Colonic mucosa (tissue), 4 donors: Measurements from ENCODE around the gene CLDND2. TPM values are rescaled to one million over a fixed set of nuclear protein-coding genes. Genes with fewer than 3 reads are reported as not detected.

Experiments used
- DNase-seq: peaks from one replicate; pipeline ENCODE4 v3.0.0-alpha.2; 2020
- H3K27ac ChIP-seq: fragments of 200-600 bp; one replicate; pipeline ENCODE4 v1.8.0; 2021
- H3K27me3 ChIP-seq: fragments of 200-600 bp; one replicate; pipeline ENCODE4 v1.8.0; 2021
- H3K36me3 ChIP-seq: fragments of 200-600 bp; one replicate; pipeline ENCODE4 v1.8.0; 2021
- H3K4me1 ChIP-seq: fragments of 200-600 bp; one replicate; pipeline ENCODE4 v1.8.0; 2021; ENCODE audit warnings: mild to moderate bottlenecking
- H3K4me3 ChIP-seq: fragments of 200-600 bp; one replicate; pipeline ENCODE4 v1.8.0; 2021
- H3K9ac ChIP-seq, 2 donors: one replicate each; pipeline ENCODE4 v1.7.0; 2013; ENCODE audit warnings: control low read depth in 2 of 2, low read depth in 2 of 2, low read length in 2 of 2
- H3K9me3 ChIP-seq: fragments of 200-600 bp; one replicate; pipeline ENCODE4 v1.8.0; 2021
- intact Hi-C: fragments of 100-400 bp; cut with DNase I; formaldehyde crosslinking; loops from one replicate; pipeline ENCODE4 v1.14.1; 2022
- total RNA-seq, 2 donors: library from RNA; stranded (reverse); fragmentation: NEBNext Ultra II Directional in 1 of 2; extraction: Animal tissue kit (Norgen Biotek cat#: 25700) in 1 of 2; gene quantifications; one replicate each; pipeline ENCODE4 v1.2.1, GENCODE V29; 2021
- TF ChIP-seq, protein P1 (sequence below): fragments of 200-600 bp; IDR thresholded peaks from one replicate; pipeline ENCODE4 v1.8.0; 2022; ENCODE audit warnings: antibody characterized with exemption, mild to moderate bottlenecking
- donor health status: healthy.
- donor health status: DM: no; HTN: no; CAD: no.
- donor health status: DM: no; HTN: no; CAD: no.

CLDND2 gene
- total RNA-seq, 2 donors from 2014 or later: 2.9 TPM; not detected in 1

DNA sequence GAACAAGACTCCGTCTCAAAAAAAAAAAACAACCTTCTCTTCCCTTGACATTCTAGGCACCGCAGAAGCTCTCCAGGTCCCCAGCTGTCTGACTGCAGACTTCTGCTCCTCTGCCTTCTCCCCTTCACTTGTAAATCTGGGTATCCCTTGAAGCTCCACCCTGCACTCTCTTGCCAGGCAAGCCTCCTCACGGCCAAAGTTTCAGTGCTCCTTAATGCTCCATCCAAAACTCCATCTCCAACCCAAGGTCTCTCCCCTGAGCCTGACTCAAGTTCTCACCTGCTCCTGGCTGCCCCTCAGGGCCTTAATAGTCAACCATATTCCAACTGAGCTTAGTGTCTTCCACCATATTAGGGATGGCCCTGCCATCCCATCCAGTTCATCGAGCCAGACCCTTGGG lies 1.4 kb upstream of the CLDND2 start:
- H3K4me1 ChIP-seq: peaks cover 8% of the 10 kb centered on the region
- no peak overlapping the region for H3K9ac ChIP-seq
- H3K9me3 ChIP-seq: no peaks in the 10 kb centered on the region
- H3K4me3 ChIP-seq: no peak overlapping the region
- DNase-seq: no peak
- H3K27me3 ChIP-seq: no peaks in the 10 kb centered on the region
- H3K27ac ChIP-seq: no peak overlapping the region
- no peaks in the 10 kb centered on the region for H3K36me3 ChIP-seq
- TF ChIP-seq, protein P1, sequence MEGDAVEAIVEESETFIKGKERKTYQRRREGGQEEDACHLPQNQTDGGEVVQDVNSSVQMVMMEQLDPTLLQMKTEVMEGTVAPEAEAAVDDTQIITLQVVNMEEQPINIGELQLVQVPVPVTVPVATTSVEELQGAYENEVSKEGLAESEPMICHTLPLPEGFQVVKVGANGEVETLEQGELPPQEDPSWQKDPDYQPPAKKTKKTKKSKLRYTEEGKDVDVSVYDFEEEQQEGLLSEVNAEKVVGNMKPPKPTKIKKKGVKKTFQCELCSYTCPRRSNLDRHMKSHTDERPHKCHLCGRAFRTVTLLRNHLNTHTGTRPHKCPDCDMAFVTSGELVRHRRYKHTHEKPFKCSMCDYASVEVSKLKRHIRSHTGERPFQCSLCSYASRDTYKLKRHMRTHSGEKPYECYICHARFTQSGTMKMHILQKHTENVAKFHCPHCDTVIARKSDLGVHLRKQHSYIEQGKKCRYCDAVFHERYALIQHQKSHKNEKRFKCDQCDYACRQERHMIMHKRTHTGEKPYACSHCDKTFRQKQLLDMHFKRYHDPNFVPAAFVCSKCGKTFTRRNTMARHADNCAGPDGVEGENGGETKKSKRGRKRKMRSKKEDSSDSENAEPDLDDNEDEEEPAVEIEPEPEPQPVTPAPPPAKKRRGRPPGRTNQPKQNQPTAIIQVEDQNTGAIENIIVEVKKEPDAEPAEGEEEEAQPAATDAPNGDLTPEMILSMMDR: no peak
- intact Hi-C loops: no loop called here

DNA sequence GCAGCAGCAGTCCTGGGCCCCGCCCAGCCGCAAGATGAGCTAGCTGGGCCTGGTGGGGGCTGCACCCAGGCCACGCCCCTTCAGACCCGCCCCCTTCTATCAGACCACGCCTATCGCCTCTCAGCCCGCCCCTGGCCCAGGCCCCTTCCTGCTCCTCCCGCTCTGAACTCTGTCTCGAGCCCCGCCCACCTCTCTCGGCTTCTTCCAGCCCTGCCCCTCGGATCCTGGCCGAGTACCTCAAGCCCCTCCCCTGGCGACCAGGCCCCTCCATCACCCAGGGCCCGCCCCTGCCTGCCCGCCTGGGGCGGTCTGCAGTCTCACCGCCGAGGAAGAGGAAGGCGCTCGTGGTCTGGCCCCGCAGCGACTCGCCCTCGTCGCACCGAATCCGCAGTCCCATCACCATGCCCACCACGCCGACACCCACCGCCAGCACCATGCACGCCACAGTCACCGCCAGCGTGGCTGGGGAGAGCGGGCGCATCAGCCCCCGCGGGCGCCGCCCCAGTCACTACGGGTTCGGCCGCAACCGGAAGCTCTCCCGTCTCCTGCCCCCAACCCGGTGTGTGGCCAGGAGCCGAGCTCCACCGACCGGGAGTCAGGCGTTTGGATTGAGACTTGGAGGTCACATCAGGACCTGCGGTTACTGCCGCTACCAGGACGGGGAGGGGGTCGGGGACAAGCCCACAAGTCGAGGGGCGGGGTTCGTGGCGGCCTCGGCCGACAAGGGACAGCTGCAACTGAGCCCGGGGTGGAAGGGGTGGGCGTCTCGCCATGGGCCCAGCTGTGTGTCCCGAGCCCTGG lies 1.0 kb downstream of the CLDND2 start:
- H3K9ac ChIP-seq: peak overlapping the region; percentile 82 to 100
- intact Hi-C loops: loop anchor here (2.0 kb wide), 1 partner anchor 27 kb away; no protein-coding TSS in a partner anchor
- peak; percentile 100 for DNase-seq
- H3K36me3 ChIP-seq: no peaks in the 10 kb centered on the region
- H3K4me3 ChIP-seq: peak overlapping the region; percentile 76
- TF ChIP-seq, protein P1: no peak
- H3K27me3 ChIP-seq: no peaks in the 10 kb centered on the region
- H3K27ac ChIP-seq: peak overlapping the region; percentile 91
- peaks cover 10% of the 10 kb centered on the region for H3K4me1 ChIP-seq
- H3K9me3 ChIP-seq: no peaks in the 10 kb centered on the region

DNA sequence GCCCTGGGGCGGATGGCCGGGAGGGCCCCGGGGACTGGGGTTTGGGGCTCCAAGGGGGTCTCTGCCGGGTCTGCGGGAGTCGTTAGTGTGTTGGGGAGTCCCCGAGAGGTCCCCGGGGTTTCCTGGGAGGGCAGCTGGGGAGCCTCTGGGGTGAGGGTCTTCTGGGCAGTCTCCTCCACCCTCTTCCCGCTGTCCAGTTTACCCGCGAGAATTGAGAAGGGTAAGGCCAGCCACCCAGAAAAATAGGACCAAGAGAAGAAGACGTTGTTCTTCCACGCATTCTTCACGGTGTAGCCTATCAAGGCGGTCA lies 1.6 kb downstream of the CLDND2 start:
- H3K27ac ChIP-seq: peak overlapping the region; percentile 91
- peak overlapping the region; percentile 94 to 100 for H3K9ac ChIP-seq
- H3K4me3 ChIP-seq: peak overlapping the region; percentile 76
- intact Hi-C loops: no loop called here
- no peaks in the 10 kb centered on the region for H3K27me3 ChIP-seq
- no peaks in the 10 kb centered on the region for H3K36me3 ChIP-seq
- TF ChIP-seq, protein P1: no peak
- peaks cover 10% of the 10 kb centered on the region for H3K4me1 ChIP-seq
- no peaks in the 10 kb centered on the region for H3K9me3 ChIP-seq
- DNase-seq: no peak

DNA sequence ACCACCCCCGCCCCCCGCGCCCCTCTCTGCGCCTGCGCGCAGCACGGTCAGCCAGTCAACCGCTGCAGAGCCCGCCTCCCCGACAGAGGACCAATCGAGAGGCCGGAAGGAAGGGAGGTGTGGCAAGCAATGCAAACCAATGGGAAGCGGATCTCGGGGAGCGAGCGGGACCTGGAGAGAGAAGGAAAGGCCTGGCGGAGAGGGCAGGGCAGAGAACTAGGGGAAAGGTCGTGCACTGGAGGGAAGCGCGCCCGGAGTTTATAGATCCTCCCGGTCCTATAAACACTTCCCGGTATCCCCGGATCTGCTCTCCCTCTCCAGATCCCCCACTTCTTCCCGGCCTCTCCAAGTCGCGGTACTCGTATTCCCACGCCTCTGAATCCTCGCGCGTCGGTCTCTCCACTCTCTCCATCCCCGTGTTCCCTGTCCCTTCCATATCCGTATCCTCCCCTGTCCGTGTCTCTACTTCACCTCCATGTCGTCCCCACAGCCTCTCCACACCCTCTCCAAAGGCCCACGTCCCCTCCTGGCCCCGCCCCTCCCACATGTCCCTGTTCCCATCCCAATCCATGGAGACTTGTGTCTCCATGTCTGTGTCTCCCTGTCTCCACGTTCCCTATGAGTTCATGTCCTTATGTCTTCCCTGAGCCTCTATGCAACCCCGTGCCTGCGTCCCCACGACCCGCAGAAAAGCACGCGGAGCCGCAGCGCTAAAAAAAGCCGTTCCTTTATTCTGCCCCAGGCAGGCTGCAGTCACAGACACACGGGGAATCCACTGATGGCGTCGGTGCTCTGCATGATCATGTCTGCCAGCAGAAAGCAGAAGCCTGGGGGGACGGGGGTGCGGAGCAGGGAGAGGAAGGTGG lies 2.2 kb downstream of the CLDND2 start:
- H3K4me1 ChIP-seq: peaks cover 10% of the 10 kb centered on the region
- H3K9ac ChIP-seq: peak overlapping the region; percentile 96 to 100
- intact Hi-C loops: no loop called here
- peak overlapping the region; percentile 91 for H3K27ac ChIP-seq
- DNase-seq: peak; percentile 99
- H3K27me3 ChIP-seq: no peaks in the 10 kb centered on the region
- H3K36me3 ChIP-seq: no peaks in the 10 kb centered on the region
- TF ChIP-seq, protein P1: no peak
- no peaks in the 10 kb centered on the region for H3K9me3 ChIP-seq
- peak overlapping the region; percentile 76 for H3K4me3 ChIP-seq

DNA sequence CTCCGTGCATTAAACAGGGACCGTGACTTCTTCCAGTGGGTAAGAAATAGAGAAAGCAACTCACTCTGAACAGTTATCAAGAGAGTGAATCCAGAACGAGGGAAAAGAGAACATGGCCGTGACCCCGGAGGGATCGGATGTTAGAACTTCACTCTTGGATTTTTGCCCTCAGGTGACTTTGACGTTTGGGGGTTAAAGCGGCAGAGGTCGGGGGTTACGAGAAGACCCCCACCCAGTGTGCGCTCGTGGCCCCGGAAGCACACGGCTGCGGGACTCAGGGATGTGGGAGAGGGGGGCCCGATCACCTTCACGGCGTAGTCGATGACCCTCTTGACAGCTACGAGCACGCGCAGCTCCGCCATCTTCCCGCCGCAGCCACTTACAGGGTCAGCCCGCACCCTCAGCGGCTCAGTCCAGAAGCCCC lies 2.8 kb downstream of the CLDND2 start, which contains the start of gene ETFB:
Gene ETFB (minus strand): TSS at position 424 of the 424 bp plus-strand sequence. CDS start 62 bp downstream, at position 362.
- no peaks in the 10 kb centered on the region for H3K27me3 ChIP-seq
- peaks cover 10% of the 10 kb centered on the region for H3K4me1 ChIP-seq

More for the DNA sequence above, 2.8 kb downstream of the CLDND2 start, which contains the start of gene ETFB:
- no peaks in the 10 kb centered on the region for H3K36me3 ChIP-seq
- TF ChIP-seq, protein P1: no peak
- no peak for DNase-seq
- H3K4me3 ChIP-seq: peak within 1 kb of the TSS; percentile 76
- peak within 1 kb of the TSS; percentile 91 for H3K27ac ChIP-seq
- H3K9ac ChIP-seq: peak within 1 kb of the TSS; percentile 96 to 100
- intact Hi-C loops: no loop called here
- H3K9me3 ChIP-seq: no peaks in the 10 kb centered on the region
